Mammary epithelial cell (primary cell): ENCODE measurements around the gene KLF3.

Experiments used
- CTCF ChIP-seq, 2 donors: IDR thresholded peaks in 1 of 2; conservative IDR thresholded peaks in 1 of 2; 2 replicates each; pipeline ENCODE4 v1.5.1; 2011 to 2012; ENCODE audit warnings: inconsistent platforms in 2 of 2, low read length in 2 of 2, mild to moderate bottlenecking in 2 of 2, control low read depth in 1 of 2, low read depth in 1 of 2; ENCODE audit not compliant: insufficient read depth in 1 of 2; ENCODE audit errors: extremely low read depth in 1 of 2
- EZH2 ChIP-seq: IDR thresholded peaks from 2 replicates; pipeline ENCODE4 v1.6.1; 2012; ENCODE audit warnings: low read length, inconsistent platforms, borderline replicate concordance

GRCh38 chr4:38668203-38668971, 4.4 kb downstream of the KLF3 start:
- TF ChIP-seq CTCF (conservative IDR thresholded peaks at IDR 0.05 in 1 of 2, IDR thresholded peaks at IDR 0.05 in 1 of 2; ENCODE audit: extremely low read depth in 1 of 2, insufficient read depth in 1 of 2, low read depth in 1 of 2, low read length in 2 of 2) (no peak), EZH2 (no peak)
